Colonic mucosa (tissue), 4 donors: ENCODE results near the gene RING1. TPM values are rescaled to one million over a fixed set of nuclear protein-coding genes. Genes with fewer than 3 reads are reported as not detected.

ENCODE experiments used
- DNase-seq: peaks from one replicate; pipeline ENCODE4 v3.0.0-alpha.2; 2020
- H3K27ac ChIP-seq: fragments of 200-600 bp; one replicate; pipeline ENCODE4 v1.8.0; 2021
- H3K27me3 ChIP-seq: fragments of 200-600 bp; one replicate; pipeline ENCODE4 v1.8.0; 2021
- H3K36me3 ChIP-seq: fragments of 200-600 bp; one replicate; pipeline ENCODE4 v1.8.0; 2021
- H3K4me1 ChIP-seq: fragments of 200-600 bp; one replicate; pipeline ENCODE4 v1.8.0; 2021; ENCODE audit warnings: mild to moderate bottlenecking
- H3K4me3 ChIP-seq: fragments of 200-600 bp; one replicate; pipeline ENCODE4 v1.8.0; 2021
- H3K9ac ChIP-seq, 2 donors: one replicate each; pipeline ENCODE4 v1.7.0; 2013; ENCODE audit warnings: control low read depth in 2 of 2, low read depth in 2 of 2, low read length in 2 of 2
- H3K9me3 ChIP-seq: fragments of 200-600 bp; one replicate; pipeline ENCODE4 v1.8.0; 2021
- CTCF ChIP-seq: fragments of 200-600 bp; IDR thresholded peaks from one replicate; pipeline ENCODE4 v1.8.0; 2022; ENCODE audit warnings: antibody characterized with exemption, mild to moderate bottlenecking
- intact Hi-C: fragments of 100-400 bp; cut with DNase I; formaldehyde crosslinking; loops from one replicate; pipeline ENCODE4 v1.14.1; 2022
- total RNA-seq, 2 donors: library from RNA; stranded (reverse); fragmentation: NEBNext Ultra II Directional in 1 of 2; extraction: Animal tissue kit (Norgen Biotek cat#: 25700) in 1 of 2; gene quantifications; one replicate each; pipeline ENCODE4 v1.2.1, GENCODE V29; 2021
- donor health status: healthy.
- donor health status: DM: no; HTN: no; CAD: no.
- donor health status: DM: no; HTN: no; CAD: no.

The RING1 gene
- total RNA-seq, 2 donors from 2014 or later, result 24.8 to 30.9 TPM

GRCh38 chr6:33201935-33202334 lies 6.4 kb upstream of the RING1 start:
- H3K9ac ChIP-seq, result peak overlapping the region; percentile 81 to 93
- no peaks in the 10 kb centered on the region for H3K36me3 ChIP-seq
- no peak for TF ChIP-seq CTCF

GRCh38 chr6:33202799-33203198 lies 5.5 kb upstream of the RING1 start:
- H3K27me3 ChIP-seq, result no peaks in the 10 kb centered on the region
- intact Hi-C loops, result no loop called here
- H3K4me1 ChIP-seq, result peaks cover 15% of the 10 kb centered on the region
- no peak overlapping the region for H3K4me3 ChIP-seq
- no peaks in the 10 kb centered on the region for H3K9me3 ChIP-seq
- no peak overlapping the region for H3K27ac ChIP-seq
- no peaks in the 10 kb centered on the region for H3K36me3 ChIP-seq
- no peak for TF ChIP-seq CTCF
- H3K9ac ChIP-seq, result no peak overlapping the region
- no peak for DNase-seq

More at GRCh38 chr6:33201935-33202334, 6.4 kb upstream of the RING1 start:
- Histone ChIP-seq H3K27ac (peak overlapping the region; percentile 94), H3K9me3 (no peaks in the 10 kb centered on the region), H3K27me3 (no peaks in the 10 kb centered on the region), H3K4me1 (peaks cover 15% of the 10 kb centered on the region), H3K4me3 (peak overlapping the region; percentile 75)
- DNase-seq, result no peak
- intact Hi-C loops, result no loop called here

- Histone ChIP-seq H3K4me1 (peaks cover 15% of the 10 kb centered on the region), H3K27me3 (no peaks in the 10 kb centered on the region), H3K9me3 (no peaks in the 10 kb centered on the region), H3K9ac (no peak overlapping the region), H3K4me3 (no peak overlapping the region), H3K36me3 (no peaks in the 10 kb centered on the region), H3K27ac (no peak overlapping the region)
- TF ChIP-seq CTCF, result no peak
- no peak for DNase-seq
- intact Hi-C loops, result no loop called here
Measured at GRCh38 chr6:33203443-33204164, 4.7 kb upstream of the RING1 start.

GRCh38 chr6:33204165-33204414 lies 4.2 kb upstream of the RING1 start:
- Histone ChIP-seq H3K4me3 (peak overlapping the region; percentile 62), H3K4me1 (peaks cover 15% of the 10 kb centered on the region), H3K27me3 (no peaks in the 10 kb centered on the region), H3K9ac (no peak overlapping the region), H3K36me3 (no peaks in the 10 kb centered on the region), H3K9me3 (no peaks in the 10 kb centered on the region), H3K27ac (no peak overlapping the region)
- intact Hi-C loops, result no loop called here
- DNase-seq, result no peak
- no peak for TF ChIP-seq CTCF

- Histone ChIP-seq H3K27ac (peak within 1 kb of the TSS; percentile 10), H3K36me3 (no peaks in the 10 kb centered on the region), H3K4me1 (peaks cover 15% of the 10 kb centered on the region), H3K4me3 (peak within 1 kb of the TSS; percentile 62), H3K9ac (peak within 1 kb of the TSS; percentile 87 to 93), H3K9me3 (no peaks in the 10 kb centered on the region), H3K27me3 (no peaks in the 10 kb centered on the region)
- peak; percentile 98 for DNase-seq
- intact Hi-C loops, result no loop called here
- no peak for TF ChIP-seq CTCF
Measured at GRCh38 chr6:33204415-33205190, 3.7 kb upstream of the RING1 start, which contains the start of gene HSD17B8. Gene HSD17B8 (plus strand): TSS chr6:33204655. CDS start chr6:33204669, 14 bp downstream.
